Measurements from ENCODE around the gene CASKIN2.
A peak's percentile ranks its signal among the peaks of the same experiment; 100 is the strongest.
"Not testable (repeated sequence)": the region's sequence is repeated elsewhere in the genome, so short reads cannot be mapped to it uniquely, and the experiment has no call there.

CASKIN2 gene

DNA sequence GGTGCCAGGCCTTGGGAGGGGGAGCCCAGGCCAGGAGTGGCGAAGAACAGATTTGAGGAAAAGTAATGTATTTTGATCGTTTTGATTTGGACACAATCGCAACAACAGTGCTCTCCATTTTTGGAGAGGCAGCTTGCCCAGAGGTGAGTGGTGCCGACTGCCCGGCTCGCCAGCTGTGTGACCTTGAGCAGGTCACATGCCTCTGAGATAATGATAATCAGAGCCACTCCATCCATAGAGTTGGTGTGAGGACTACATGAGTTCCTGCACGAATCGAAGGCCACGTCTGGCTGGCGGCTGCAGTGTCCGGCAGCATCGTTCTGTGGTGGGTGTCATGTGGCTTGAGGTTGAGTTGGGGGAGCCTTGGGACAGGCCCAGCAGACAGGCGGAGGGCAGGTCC is 30.8 kb upstream of the CASKIN2 start:
- no peak for DNase-seq (ENCODE audit: low read depth)

DNA sequence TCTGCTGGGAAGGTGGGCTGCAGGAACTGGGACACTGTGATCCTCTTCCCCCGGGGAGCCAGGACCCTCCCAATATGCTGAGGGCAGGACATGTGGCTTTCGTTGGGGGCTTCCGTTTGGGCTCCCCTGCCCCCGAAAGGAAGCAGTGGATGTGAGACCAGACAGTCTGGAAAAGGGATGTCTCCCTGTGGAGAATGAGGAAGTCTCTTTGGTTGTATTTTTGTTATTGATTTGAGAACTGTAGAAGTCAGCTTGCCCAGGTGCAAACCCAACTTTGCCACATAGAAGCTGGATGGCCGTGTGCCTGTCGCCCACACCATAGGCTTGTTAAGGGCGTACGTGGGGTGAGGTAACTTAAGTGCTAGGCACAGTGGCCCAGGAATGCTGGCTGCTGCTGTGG is 28.9 kb upstream of the CASKIN2 start:
- no peak for DNase-seq (ENCODE audit: low read depth)

DNA sequence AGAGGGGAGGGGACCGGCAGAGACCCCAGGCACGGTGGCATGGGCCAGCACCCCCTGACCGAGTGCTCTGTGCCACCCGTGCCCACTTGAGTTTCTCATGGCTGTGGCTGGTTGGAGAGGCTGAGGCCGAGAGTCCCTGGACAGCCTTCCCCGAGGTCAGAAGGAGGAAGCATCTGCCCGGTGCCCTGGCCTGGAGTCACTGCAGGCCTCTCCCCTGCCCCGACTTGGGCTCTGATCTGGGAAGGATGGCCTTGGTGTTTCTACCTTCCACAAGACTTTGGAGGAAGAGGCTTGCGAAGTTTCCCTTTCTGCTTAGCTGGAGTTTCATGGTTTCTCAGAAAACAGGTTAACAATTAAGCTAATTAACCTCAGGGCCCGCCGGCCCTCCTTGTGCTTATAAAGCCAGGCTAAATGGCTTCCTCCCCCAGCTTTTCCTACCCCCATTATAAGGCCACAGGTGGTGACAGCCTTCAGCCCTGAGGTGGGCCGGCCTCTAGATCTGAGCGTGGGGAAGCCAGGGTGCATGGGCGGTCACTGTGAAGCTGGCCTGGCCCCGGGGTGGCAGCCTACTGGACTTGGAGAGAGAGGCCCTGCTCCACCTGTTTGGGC is 27.5 kb upstream of the CASKIN2 start:
- DNase-seq (ENCODE audit: low read depth), result no peak

DNA sequence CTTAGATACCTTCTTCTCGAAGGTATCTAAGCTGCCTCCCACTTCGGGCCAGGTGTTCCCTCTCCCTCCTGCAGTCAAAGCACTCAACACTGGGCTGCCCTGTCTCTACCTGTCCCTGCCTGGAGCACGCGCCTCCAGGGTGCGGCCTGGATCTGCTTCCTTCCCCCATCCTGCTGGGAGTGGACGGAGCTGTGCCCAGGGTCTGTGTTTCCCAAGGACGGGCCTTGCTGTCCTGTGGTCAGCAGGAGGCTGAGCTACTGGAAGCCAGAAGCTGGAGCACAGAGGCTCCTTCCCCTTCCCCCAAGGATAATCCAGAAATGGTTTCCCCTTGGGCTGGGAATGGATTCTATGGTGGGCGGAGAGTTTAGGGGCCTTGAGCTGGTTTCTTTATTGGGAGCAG is 26.9 kb upstream of the CASKIN2 start:
- DNase-seq (ENCODE audit: low read depth), result no peak

DNA sequence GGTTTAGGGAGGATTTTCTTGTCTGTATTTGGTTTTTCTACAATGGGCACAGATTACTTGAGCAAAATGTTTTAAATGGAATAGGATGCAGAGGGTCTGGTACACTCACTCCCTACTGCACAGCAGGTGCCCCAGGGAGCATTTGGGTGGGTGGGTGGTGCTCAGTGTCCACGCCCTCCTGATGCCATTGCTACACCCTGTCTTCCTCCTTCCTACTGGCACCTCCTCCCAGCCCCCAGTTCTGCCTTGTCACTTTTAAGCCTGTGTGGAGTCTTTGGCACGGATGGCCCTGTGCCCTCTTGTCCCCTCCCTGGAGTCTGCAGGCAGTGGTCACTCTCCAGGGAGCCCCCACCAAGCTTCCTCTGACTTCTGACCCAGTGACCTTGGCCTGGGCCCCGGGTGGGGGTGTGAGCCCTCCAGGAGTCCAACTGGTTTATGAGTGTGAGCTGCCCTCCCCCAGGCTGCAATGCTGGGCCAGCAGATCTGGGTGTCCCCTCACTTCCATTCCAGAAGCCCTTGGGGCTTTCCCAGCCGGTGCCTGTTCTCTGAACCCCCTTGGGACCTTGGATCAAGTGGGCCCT is 25.7 kb upstream of the CASKIN2 start:
- DNase-seq (ENCODE audit: low read depth), result no peak

DNA sequence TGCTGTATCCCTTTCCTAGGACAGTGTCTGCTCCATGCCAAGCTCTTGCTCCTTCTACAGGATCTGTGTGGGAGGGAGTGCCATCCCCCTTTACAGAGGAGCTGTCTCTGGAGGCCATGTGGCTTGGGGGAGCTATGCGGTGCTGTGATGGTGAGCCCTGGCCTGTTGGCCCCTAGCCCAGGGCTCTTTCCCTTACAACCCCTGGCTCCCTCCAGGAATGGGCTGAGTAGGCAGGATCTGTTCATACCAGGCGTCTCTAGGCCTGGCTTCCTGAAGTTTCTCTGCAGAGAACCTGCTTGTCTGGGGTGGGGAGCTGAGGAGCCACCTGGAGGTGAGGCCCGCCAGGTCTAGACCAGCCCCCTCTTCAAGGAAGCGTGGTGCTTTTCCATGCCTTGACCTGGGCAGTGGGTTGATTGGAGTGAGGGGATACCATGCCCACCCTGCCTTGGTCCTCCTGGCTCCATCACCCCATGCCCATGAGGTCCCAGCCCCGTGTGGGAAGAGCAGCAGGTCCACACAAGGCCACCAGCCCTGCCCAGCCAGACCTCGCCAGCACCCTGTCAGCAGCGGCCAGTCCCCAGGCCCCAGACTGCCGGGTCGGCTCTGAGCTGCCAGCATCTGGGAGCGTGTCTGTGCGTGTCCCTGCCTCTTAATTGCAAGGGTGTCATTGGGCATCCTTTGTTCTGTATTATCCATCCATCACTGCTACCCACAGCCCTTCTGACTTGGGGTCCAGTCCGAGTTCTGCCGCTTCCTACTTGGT is 24.8 kb upstream of the CASKIN2 start:
- DNase-seq (ENCODE audit: low read depth), result no peak

DNA sequence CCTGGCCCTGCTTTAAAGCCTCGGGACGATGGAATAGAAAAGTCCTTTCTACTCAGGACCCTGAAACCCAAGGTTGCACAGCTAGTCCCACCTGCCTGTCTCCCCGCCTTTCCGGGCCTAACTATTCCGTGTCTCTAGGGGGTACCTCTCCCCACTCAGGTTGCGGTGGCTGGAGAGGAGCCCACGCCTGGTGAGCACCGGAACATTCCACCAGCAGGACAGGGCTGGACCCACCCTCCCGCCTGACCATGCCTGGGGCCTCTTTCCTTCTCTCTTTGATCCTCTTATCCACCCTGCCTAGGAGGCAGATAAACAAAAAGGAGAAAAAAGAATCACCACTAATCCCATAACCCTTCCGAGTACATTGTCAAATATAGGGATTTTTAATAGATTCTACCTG is 21.0 kb upstream of the CASKIN2 start:
- DNase-seq (ENCODE audit: low read depth), result no peak

DNA sequence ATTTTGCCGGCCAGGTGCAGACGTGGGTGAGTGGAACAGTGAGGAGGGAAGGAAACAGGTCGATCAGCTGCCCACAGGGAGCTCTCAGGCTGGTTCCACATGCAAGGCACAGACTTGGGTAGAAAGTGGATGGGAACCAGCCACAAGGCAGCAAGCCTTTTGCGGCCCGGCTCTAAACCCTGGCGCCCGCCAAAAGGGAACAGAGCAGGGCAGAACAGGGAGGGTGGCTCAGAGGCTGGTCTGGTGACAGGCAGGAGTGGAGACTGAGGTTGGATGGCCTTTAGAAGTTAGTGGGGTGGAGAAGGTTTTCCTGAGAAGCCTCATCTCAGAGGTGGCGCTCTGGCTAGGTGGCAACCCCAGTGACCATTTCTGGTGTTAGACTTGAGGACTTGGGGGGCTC is 20.5 kb upstream of the CASKIN2 start:
- no peak for DNase-seq (ENCODE audit: low read depth)

DNA sequence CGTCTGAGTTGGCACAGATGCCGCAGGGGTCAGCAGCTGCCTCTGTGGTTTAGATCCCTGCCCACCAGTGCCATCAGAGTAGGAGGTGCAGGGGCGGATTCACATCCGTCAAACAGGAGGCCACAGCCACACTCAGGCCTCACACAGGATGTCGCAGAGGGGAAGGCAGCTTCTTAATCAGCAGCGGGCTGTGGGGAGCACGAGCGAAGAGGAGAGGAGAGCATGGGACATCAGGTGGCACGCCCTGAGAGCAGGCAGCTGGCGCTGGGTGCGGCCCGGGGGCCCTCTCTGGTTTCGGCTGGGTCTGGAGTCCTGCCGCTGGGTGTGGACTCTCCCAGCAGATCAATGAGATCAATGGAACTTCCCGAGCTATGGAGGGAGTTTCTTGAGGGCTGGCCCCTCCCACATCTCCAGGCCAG is 19.8 kb upstream of the CASKIN2 start:
- peak; percentile 24 for DNase-seq (ENCODE audit: low read depth)

DNA sequence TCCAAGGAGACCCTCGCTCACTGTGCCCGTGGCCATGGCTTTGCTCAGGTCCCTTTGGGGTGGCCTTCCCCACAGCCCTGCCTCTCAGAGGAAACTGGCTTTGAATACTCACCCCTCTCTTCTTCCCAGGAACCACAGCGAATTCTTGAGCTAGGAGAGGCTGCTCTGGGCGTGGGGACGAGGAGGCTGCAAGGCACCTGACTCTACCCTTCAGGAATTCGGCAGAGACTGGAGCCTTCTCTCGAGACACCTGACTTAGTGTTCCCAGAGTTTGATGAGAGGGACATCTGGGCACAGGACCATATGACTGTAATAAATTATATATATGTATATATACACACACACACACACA is 16.4 kb upstream of the CASKIN2 start:
- no peak for DNase-seq (ENCODE audit: low read depth)

DNA sequence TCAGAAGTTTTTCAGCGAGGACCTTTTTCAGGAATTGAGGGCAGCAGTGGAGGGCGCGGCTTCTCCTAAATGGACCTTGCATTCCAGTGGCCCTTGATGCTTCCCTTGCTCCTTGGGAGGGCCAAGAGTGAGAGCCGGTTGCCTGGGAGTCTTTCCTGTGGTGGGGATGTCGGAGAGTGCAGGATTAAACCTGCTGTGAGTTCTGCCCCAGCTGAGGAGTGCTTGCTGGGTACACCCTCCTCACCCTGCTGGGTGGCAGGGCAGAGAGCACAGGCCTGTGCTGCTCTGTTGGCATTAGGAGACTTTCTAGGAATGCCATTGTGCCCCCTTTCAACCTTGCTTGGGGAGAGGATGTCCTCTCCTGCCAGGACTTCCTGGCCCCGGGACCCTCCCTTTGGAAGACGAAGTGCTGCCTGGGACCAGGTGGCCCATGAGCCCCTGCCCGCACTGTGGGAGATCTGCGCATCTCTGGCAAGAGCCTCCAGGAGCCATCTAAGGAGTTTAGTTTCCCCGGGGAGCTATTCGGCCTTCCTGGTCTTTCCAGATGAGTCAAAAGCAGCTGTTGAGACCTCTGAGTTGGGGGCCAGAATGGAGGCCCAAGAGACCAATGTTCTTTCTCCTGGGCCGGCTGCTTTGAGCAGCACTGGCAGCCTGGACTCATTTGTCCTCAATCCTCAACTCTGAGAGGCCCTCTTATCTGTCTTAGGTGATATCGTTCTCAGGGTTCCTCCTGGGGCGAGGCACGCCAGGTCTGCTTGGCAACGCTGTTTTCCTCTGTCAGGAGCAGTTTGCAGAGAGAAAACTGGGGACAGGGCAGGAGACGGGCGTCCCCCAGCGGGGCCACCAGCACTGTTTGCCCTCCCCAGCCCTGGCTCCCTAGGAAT is 15.7 kb upstream of the CASKIN2 start:
- no peak for DNase-seq (ENCODE audit: low read depth)

DNA sequence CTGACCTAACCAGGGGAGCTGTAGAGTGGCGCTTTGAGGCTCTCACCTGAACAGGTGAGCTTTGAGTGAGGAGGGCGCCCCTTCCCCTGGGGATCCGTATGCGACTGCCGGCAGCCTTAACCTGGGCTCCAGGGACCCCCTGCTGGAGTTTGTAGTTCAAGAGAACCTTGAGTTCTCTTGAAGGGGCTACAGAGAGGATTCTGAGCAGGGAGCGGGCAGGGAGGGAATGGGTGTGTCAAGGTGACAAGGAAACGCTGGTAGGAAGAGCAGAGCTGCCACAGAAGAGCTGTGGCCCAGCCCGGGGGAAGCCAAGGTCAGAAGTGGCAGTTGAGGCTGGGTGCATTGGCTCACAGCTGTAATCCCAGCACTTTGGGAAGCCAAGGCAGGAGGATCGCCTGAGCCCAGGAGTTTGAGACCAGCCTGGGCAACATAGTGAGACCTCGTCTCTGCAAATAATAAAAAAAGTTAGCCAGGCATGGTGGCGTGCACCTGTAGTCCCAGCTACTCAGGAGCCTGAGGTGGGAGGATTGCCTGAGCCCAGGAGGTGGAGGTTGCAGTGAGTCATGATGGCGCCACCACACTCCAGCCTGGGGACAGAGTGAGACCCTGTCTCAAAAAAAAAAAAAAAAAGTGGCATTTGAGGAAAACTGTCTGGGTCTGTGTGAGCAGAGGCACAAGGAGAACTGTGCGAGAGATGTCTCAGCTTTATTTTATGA is 11.4 kb upstream of the CASKIN2 start:
- no peak for DNase-seq (ENCODE audit: low read depth)

DNA sequence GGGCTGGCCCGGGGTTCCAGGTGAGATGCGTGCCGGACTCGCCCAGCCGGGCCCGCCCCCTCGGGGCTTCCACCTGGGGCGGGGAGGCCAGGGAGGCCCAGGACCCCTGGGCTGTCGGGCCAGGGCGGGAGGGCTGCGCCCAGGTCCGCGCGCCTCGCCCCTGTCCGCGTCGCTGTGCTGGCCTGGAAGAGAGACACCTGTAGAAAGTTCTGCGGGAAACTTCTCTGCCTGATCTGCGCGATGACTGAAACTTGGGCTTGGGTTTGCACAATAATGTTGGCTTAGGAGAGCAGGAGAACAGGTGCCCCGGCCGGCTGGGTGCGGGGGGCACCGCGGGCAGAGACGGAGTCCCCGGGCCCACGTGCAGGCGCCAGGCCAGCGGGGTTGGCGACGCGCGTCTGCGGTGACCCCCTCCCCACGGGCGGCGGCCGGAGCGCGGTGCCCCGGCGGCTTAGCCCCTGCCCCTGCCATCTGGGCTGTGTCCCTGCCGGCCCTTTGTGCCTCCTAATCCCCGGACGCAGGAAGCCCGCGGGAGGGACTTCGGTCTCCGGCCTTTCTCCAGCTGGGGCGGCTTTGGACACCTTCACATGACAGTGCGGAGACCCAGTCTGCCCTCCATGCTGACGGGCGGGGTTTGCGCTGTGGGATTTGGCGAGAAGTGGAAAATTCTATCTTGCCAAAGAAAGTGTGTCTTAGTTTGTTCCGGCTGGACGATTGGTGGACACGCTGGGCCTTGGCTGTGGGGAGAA is 10.6 kb upstream of the CASKIN2 start:
- no peak for DNase-seq (ENCODE audit: low read depth)

DNA sequence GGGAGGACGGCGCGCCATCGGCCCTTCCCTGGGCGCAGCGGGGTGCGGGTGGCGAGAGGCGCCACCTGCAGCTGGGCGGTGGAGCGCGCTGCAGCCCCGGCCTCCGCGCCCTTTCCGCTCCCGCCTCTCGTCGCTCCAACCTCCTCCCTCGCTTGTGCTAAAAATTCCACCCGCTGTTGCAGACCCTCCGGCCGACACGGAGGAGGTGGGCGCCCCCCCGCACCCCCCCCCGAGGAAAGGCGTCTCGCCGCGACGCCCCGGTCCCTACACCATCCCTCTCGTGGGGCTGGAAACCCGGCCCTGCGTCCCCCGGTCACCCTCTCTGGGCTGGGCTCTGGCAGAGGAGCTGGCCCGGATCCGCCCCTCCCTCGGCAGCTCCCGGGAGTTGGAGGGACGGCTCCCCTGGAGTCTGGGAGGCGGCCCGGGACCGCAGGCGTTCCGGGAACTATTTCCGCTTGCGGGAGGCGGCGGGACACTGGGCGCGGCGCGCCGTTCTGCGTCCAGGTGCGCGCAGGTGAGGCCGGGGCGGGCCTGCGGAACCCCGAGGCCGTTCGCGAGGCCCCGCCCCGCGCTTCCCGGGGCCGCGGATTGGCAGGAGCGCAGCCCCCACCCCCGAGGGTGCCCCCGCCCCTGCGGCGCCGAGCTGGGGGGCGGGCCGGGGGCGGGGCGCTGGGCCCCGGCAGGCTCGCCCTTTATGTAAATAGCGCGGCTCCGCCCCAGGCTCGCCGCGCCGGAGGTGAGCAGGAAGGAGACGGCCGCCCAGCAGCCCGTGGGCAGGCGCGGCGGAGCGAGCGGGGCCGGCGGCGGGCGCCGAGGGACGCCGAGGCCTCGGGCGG is 9.9 kb upstream of the CASKIN2 start, which contains the start of gene LLGL2:
Gene LLGL2, plus strand, starts transcription at position 728 of the 836 bp plus-strand sequence. CDS start 17,730 bp downstream, outside the sequence.
- peak; percentile 41 for DNase-seq (ENCODE audit: low read depth)

DNA sequence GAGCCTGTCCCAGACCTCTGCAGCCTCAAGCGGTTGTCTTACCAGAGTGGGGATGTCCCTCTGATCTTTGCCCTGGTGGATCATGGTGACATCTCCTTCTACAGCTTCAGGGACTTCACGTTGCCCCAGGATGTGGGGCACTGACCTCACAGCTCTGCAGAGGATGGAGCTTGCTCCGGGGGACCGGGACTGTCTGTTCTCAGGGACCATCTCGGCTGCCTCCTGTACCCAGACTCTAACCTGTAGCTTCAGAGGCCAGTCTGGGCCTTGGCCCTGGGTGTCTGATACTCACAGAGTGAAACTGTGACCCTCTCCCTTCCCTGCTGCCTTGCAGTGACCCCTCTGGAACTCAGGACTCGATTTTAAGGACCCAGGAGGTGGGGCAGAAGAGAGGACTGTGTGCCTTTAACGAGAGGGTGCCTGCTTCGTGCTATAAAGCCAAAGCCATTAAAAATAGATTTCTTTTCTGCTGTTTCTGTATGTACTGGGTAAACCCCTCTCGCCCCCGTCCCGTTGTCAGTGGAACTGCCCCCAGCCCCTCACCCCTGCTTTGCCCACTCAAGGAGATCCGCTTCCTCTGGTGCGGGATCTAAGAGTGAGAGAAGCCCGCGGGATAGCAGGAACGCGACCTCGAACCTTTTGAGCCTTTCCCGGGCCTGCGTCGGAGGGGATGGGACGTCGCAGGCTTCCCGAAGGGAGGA is 9.1 kb upstream of the CASKIN2 start:
- DNase-seq (ENCODE audit: low read depth), result no peak

DNA sequence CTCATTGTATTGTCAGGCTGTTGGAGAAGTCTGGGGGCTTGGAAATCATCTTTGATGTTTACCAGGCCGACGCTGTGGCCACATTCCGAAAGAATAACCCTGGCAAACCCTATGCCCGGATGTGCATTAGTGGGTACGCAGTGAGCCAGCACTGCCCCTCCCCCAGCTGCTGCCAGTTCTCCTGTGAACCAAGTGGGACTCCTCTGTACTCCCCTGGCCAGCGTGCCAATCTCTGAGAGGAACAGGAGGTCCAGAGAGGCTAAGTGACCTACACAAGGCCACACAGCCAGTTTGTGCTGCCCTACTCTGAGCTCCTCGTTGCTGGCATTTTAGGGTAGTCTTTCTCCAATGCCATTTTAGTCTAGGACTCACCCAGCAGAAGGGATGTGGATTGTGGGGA is 8.3 kb upstream of the CASKIN2 start:
- DNase-seq (ENCODE audit: low read depth), result no peak

DNA sequence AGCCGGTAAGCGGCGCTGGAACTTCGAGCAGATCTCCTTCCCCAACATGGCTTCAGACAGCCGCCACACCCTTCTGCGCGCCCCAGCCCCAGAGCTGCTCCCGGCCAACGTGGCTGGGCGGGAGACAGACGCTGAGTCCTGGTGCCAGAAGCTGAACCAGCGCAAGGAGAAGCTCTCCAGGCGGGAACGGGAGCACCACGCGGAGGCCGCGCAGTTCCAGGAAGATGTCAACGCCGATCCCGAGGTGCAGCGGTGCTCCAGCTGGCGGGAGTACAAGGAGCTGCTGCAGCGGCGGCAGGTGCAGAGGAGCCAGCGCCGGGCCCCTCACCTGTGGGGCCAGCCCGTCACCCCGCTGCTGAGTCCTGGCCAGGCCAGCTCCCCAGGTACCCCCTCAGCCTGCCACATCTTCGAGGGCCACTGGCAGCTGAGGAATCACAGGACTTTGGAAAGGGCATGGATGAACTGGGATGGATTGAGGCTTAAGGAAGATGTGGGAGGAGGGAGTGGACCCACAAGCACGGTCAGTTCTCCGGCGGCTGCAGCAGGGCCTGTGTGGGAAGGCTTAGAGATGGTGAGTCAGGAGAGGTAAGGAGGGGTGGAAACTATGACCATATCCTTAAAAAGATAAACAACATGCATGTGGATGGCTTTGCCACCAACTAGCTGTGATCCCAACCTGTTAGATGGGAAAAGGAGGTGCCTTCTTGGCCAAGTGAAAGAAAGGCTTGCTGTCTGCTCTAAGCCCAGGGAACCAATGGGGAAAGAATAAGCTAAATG is 6.8 kb upstream of the CASKIN2 start:
- DNase-seq (ENCODE audit: low read depth), result no peak

DNA sequence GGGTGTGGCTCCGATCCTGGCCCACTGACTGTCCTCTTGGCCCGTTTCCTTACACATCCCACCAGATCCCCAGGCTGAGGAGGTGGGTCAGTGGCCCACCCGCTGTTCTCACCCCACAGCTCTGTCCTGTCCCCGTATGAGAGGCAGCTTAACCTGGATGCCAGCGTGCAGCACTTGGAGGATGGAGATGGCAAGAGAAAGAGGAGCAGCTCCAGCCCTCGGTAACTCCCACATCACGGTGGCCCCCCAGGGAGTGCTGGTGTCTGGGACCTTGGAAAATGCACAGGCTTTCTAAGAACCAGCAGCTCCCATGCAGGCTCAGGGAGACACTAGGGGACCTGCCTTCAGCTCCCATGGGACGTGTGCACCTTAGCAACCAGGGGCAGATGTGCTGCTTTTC is 6.0 kb upstream of the CASKIN2 start:
- no peak for DNase-seq (ENCODE audit: low read depth)

DNA sequence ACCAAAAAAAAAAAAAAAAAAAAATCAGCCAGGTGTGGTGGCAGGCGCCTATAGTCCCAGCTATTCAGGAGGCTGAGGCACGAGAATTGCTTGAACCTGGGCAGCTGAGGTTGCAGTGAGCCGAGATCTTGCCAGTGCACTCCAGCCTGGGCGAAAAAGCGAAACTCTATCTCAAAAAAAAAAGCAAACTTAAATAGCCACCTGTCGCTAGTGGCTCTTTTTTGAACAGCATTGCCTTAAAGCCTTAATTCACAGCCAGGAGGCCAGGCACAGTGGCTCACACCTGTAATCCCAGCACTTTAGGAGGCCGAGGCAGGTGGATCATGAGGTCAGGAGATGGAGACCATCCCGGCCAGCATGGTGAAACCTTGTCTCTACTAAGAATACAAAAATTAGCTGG is 5.1 kb upstream of the CASKIN2 start:
- not testable (repeated sequence) for DNase-seq (ENCODE audit: low read depth)

All from stimulated activated CD8-positive, alpha-beta memory T cell treated with anti-CD3 and anti-CD28 coated beads, Interleukin-7, amount 100 ng/mL, for 24 hours (primary cell).